ENCODE results near the gene MOGAT2.

GRCh38 chr11:75689863-75690609 is 27.6 kb upstream of the MOGAT2 start:
- TF ChIP-seq TAF1 (IDR thresholded peaks at IDR 0.05; ENCODE audit: borderline replicate concordance, insufficient read depth, low read length) = no peak
- TF ChIP-seq POLR2AphosphoS5 (IDR thresholded peaks at IDR 0.05; ENCODE audit: low read depth, low read length) = no peak

Measured in PFSK-1 (cell line).